GM12864 (cell line): Measurements from ENCODE around the gene CFAP77.
"Not testable (repeated sequence)": the region's sequence is repeated elsewhere in the genome, so short reads cannot be mapped to it uniquely, and the experiment has no call there.

Experiments used
- DNase-seq: peaks from one replicate; pipeline ENCODE4 v3.0.0-alpha.2; 2011; ENCODE audit warnings: low read depth
- H3K4me3 ChIP-seq: 2 replicates; pipeline ENCODE4 v1.5.1; 2011; ENCODE audit warnings: mild to moderate bottlenecking, low read depth, low read length, control low read depth
- CTCF ChIP-seq: IDR thresholded peaks from 2 replicates; pipeline ENCODE4 v1.5.1; 2011; ENCODE audit warnings: low read depth, mild to moderate bottlenecking, moderate library complexity, low read length, control low read depth, inconsistent platforms; ENCODE audit errors: missing control alignments

The CFAP77 gene

GRCh38 chr9:132557159-132557558, 147.1 kb downstream of the CFAP77 start:
- TF ChIP-seq CTCF, result no peak
- H3K4me3 ChIP-seq, result no peak overlapping the region
- DNase-seq, result no peak

- TF ChIP-seq CTCF, result no peak
- DNase-seq, result no peak
- H3K4me3 ChIP-seq, result no peak overlapping the region
Observed at GRCh38 chr9:132559711-132560110, 149.7 kb downstream of the CFAP77 start.

GRCh38 chr9:132560616-132561202, 150.7 kb downstream of the CFAP77 start:
- no peak overlapping the region for H3K4me3 ChIP-seq
- TF ChIP-seq CTCF, result no peak
- no peak for DNase-seq

GRCh38 chr9:132562306-132562573, 152.2 kb downstream of the CFAP77 start:
- TF ChIP-seq CTCF, result no peak
- DNase-seq, result no peak
- H3K4me3 ChIP-seq, result no peak overlapping the region

GRCh38 chr9:132564526-132564925, 154.5 kb downstream of the CFAP77 start:
- no peak for TF ChIP-seq CTCF
- no peak overlapping the region for H3K4me3 ChIP-seq
- DNase-seq, result no peak

- not testable (repeated sequence) for DNase-seq, H3K4me3 ChIP-seq
Observed at GRCh38 chr9:132568787-132569186, 158.8 kb downstream of the CFAP77 start.

GRCh38 chr9:132571806-132572600, 162.0 kb downstream of the CFAP77 start:
- H3K4me3 ChIP-seq, result no peak overlapping the region
- no peak for TF ChIP-seq CTCF
- no peak for DNase-seq
